ENCODE data around the gene AGTRAP.

DNA sequence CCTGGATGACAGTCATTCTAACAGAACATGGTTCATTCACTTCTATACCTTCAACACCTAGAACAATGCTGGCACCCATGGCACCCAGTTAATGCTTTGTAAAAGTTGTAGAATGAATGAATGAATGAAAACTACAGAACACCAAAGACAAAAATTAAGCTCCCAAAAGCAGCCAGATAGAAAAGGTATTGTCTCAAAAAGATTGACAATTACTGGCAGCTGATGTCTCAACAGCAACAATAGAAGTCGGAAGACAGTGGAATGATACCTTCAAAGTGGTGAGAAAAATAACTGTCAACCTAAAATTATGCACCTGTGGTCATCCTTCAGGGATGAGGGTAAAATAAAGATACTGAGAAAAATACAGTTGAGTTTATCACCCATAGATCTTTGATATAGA lies 21.1 kb downstream of the AGTRAP start:
- TF ChIP-seq SUZ12 (IDR thresholded peaks at IDR 0.05; ENCODE audit: extremely low read depth, insufficient read depth, insufficient read length) (no peak), YY1 (IDR thresholded peaks at IDR 0.05; ENCODE audit: insufficient read depth, insufficient read length) (no peak), ZNF274 (IDR thresholded peaks at IDR 0.05; ENCODE audit: low read depth, low read length) (no peak)
